Measurements from ENCODE around the gene KLC4. TPM values are rescaled to one million over a fixed set of nuclear protein-coding genes. Genes with fewer than 3 reads are reported as not detected.

The KLC4 gene
- polyA plus RNA-seq (2013, experiment 1 of 2), result 17.2 TPM
- 16.3 TPM for polyA plus RNA-seq (2013, experiment 2 of 2)

- Histone ChIP-seq H3K4me1 (ENCODE audit: insufficient read depth, low read length) (peaks cover 9% of the 10 kb centered on the region; the same call in 1 of the 2 replicates), H3K27ac (ENCODE audit: low read depth, low read length) (peak within 1 kb of the TSS; percentile 83), H3K4me3 (ENCODE audit: low read length) (peak within 1 kb of the TSS; percentile 92), H3K9me3 (ENCODE audit: insufficient read depth, low read depth, low read length) (no peaks in the 10 kb centered on the region), H3K36me3 (ENCODE audit: insufficient read depth, low read length) (peaks cover 30% of the 10 kb centered on the region), H3K9ac (ENCODE audit: low read depth, low read length) (peak within 1 kb of the TSS; percentile 92), H3K27me3 (ENCODE audit: insufficient read depth, low read length) (no peaks in the 10 kb centered on the region)
- WGBS, result under 1% methylated on average over 64 of the region's 64 CpGs
Observed at GRCh38 chr6:43059168-43060033, at the start of gene KLC4, which contains the start of gene MRPL2. Gene KLC4, plus strand, starts transcription at chr6:43059631. Its CDS starts 1,705 bp downstream, at chr6:43061336. Gene MRPL2, minus strand, starts transcription at chr6:43059434. Its CDS starts 53 bp downstream, at chr6:43059381.

- no peak overlapping the region for H3K9ac ChIP-seq (ENCODE audit: low read depth, low read length)
- H3K4me1 ChIP-seq (ENCODE audit: insufficient read depth, low read length), result peaks cover 8% of the 10 kb centered on the region; the same call in 1 of the 2 replicates
- 84% methylated on average over 6 of the region's 6 CpGs for WGBS
- H3K27me3 ChIP-seq (ENCODE audit: insufficient read depth, low read length), result no peaks in the 10 kb centered on the region
- H3K27ac ChIP-seq (ENCODE audit: low read depth, low read length), result no peak overlapping the region
- no peak overlapping the region for H3K4me3 ChIP-seq (ENCODE audit: low read length)
- H3K36me3 ChIP-seq (ENCODE audit: insufficient read depth, low read length), result peaks cover 64% of the 10 kb centered on the region
- H3K9me3 ChIP-seq (ENCODE audit: insufficient read depth, low read depth, low read length), result no peaks in the 10 kb centered on the region
Observed at GRCh38 chr6:43011207-43011606, 48.2 kb upstream of the KLC4 start.

GRCh38 chr6:43012364-43012763, 47.1 kb upstream of the KLC4 start:
- H3K4me1 ChIP-seq (ENCODE audit: insufficient read depth, low read length), result peaks cover 8% of the 10 kb centered on the region; the same call in 1 of the 2 replicates
- no peak overlapping the region for H3K27ac ChIP-seq (ENCODE audit: low read depth, low read length)
- WGBS, result 92% methylated on average over 6 of the region's 6 CpGs
- H3K4me3 ChIP-seq (ENCODE audit: low read length), result peak overlapping the region; percentile 94
- H3K9ac ChIP-seq (ENCODE audit: low read depth, low read length), result peak overlapping the region; percentile 74; the same call in 1 of the 2 replicates
- no peaks in the 10 kb centered on the region for H3K9me3 ChIP-seq (ENCODE audit: insufficient read depth, low read depth, low read length)
- H3K27me3 ChIP-seq (ENCODE audit: insufficient read depth, low read length), result no peaks in the 10 kb centered on the region
- H3K36me3 ChIP-seq (ENCODE audit: insufficient read depth, low read length), result peaks cover 59% of the 10 kb centered on the region

GRCh38 chr6:43013097-43013842, 46.2 kb upstream of the KLC4 start:
- peak overlapping the region; percentile 35; the same call in 1 of the 2 replicates for H3K27ac ChIP-seq (ENCODE audit: low read depth, low read length)
- no peaks in the 10 kb centered on the region for H3K9me3 ChIP-seq (ENCODE audit: insufficient read depth, low read depth, low read length)
- peak overlapping the region; percentile 74 for H3K9ac ChIP-seq (ENCODE audit: low read depth, low read length)
- peaks cover 8% of the 10 kb centered on the region; the same call in 1 of the 2 replicates for H3K4me1 ChIP-seq (ENCODE audit: insufficient read depth, low read length)
- peak overlapping the region; percentile 94 for H3K4me3 ChIP-seq (ENCODE audit: low read length)
- peaks cover 59% of the 10 kb centered on the region for H3K36me3 ChIP-seq (ENCODE audit: insufficient read depth, low read length)
- no peaks in the 10 kb centered on the region for H3K27me3 ChIP-seq (ENCODE audit: insufficient read depth, low read length)
- 6% methylated on average over 25 of the region's 25 CpGs for WGBS

- H3K9me3 ChIP-seq (ENCODE audit: insufficient read depth, low read depth, low read length), result no peaks in the 10 kb centered on the region
- peak within 1 kb of the TSS; percentile 94 for H3K4me3 ChIP-seq (ENCODE audit: low read length)
- H3K27ac ChIP-seq (ENCODE audit: low read depth, low read length), result peak within 1 kb of the TSS; percentile 82
- H3K4me1 ChIP-seq (ENCODE audit: insufficient read depth, low read length), result peaks cover 8% of the 10 kb centered on the region; the same call in 1 of the 2 replicates
- H3K9ac ChIP-seq (ENCODE audit: low read depth, low read length), result peak within 1 kb of the TSS; percentile 76
- peaks cover 59% of the 10 kb centered on the region for H3K36me3 ChIP-seq (ENCODE audit: insufficient read depth, low read length)
- no peaks in the 10 kb centered on the region for H3K27me3 ChIP-seq (ENCODE audit: insufficient read depth, low read length)
- WGBS, result under 1% methylated on average over 51 of the region's 51 CpGs
Observed at GRCh38 chr6:43013843-43014433, 45.5 kb upstream of the KLC4 start, which contains the start of the genes KLHDC3 and MEA1. Gene KLHDC3, plus strand, starts transcription at chr6:43014249. Its CDS starts 2,944 bp downstream, at chr6:43017193. Gene MEA1, minus strand, starts transcription at chr6:43013946. Its CDS starts 133 bp downstream, at chr6:43013813.

- Histone ChIP-seq H3K27me3 (ENCODE audit: insufficient read depth, low read length) (no peaks in the 10 kb centered on the region), H3K36me3 (ENCODE audit: insufficient read depth, low read length) (peaks cover 59% of the 10 kb centered on the region), H3K4me3 (ENCODE audit: low read length) (peak overlapping the region; percentile 94), H3K4me1 (ENCODE audit: insufficient read depth, low read length) (peaks cover 8% of the 10 kb centered on the region; the same call in 1 of the 2 replicates), H3K9ac (ENCODE audit: low read depth, low read length) (peak overlapping the region; percentile 76), H3K27ac (ENCODE audit: low read depth, low read length) (peak overlapping the region; percentile 82), H3K9me3 (ENCODE audit: insufficient read depth, low read depth, low read length) (no peaks in the 10 kb centered on the region)
- 4% methylated on average over 7 of the region's 7 CpGs for WGBS
Observed at GRCh38 chr6:43014434-43014909, 45.0 kb upstream of the KLC4 start.

GRCh38 chr6:43016176-43016942, 43.1 kb upstream of the KLC4 start:
- Histone ChIP-seq H3K27ac (ENCODE audit: low read depth, low read length) (no peak overlapping the region), H3K9me3 (ENCODE audit: insufficient read depth, low read depth, low read length) (no peaks in the 10 kb centered on the region), H3K4me1 (ENCODE audit: insufficient read depth, low read length) (peaks cover 8% of the 10 kb centered on the region; the same call in 1 of the 2 replicates), H3K4me3 (ENCODE audit: low read length) (no peak overlapping the region), H3K36me3 (ENCODE audit: insufficient read depth, low read length) (peaks cover 50% of the 10 kb centered on the region), H3K9ac (ENCODE audit: low read depth, low read length) (no peak overlapping the region), H3K27me3 (ENCODE audit: insufficient read depth, low read length) (no peaks in the 10 kb centered on the region)
- 85% methylated on average over 6 of the region's 7 CpGs for WGBS

GRCh38 chr6:43016943-43017334, 42.5 kb upstream of the KLC4 start:
- H3K27me3 ChIP-seq (ENCODE audit: insufficient read depth, low read length), result no peaks in the 10 kb centered on the region
- no peak overlapping the region for H3K27ac ChIP-seq (ENCODE audit: low read depth, low read length)
- peaks cover 8% of the 10 kb centered on the region; the same call in 1 of the 2 replicates for H3K4me1 ChIP-seq (ENCODE audit: insufficient read depth, low read length)
- peaks cover 44% of the 10 kb centered on the region for H3K36me3 ChIP-seq (ENCODE audit: insufficient read depth, low read length)
- H3K9ac ChIP-seq (ENCODE audit: low read depth, low read length), result no peak overlapping the region
- WGBS, result 93% methylated on average over 12 of the region's 12 CpGs
- no peaks in the 10 kb centered on the region for H3K9me3 ChIP-seq (ENCODE audit: insufficient read depth, low read depth, low read length)
- H3K4me3 ChIP-seq (ENCODE audit: low read length), result no peak overlapping the region

- 88% methylated on average over 2 of the region's 2 CpGs for WGBS
- Histone ChIP-seq H3K27me3 (ENCODE audit: insufficient read depth, low read length) (no peaks in the 10 kb centered on the region), H3K36me3 (ENCODE audit: insufficient read depth, low read length) (peaks cover 42% of the 10 kb centered on the region), H3K9ac (ENCODE audit: low read depth, low read length) (no peak overlapping the region), H3K4me3 (ENCODE audit: low read length) (no peak overlapping the region), H3K4me1 (ENCODE audit: insufficient read depth, low read length) (no peaks in the 10 kb centered on the region), H3K9me3 (ENCODE audit: insufficient read depth, low read depth, low read length) (no peaks in the 10 kb centered on the region), H3K27ac (ENCODE audit: low read depth, low read length) (no peak overlapping the region)
Observed at GRCh38 chr6:43019152-43019551, 40.3 kb upstream of the KLC4 start.
